Measurements from ENCODE around the gene RBMS3. TPM values are rescaled to one million over a fixed set of nuclear protein-coding genes. Genes with fewer than 3 reads are reported as not detected.

RBMS3 gene
- total RNA-seq, 1 experiment from 2014 or later = 0.42 TPM

DNA sequence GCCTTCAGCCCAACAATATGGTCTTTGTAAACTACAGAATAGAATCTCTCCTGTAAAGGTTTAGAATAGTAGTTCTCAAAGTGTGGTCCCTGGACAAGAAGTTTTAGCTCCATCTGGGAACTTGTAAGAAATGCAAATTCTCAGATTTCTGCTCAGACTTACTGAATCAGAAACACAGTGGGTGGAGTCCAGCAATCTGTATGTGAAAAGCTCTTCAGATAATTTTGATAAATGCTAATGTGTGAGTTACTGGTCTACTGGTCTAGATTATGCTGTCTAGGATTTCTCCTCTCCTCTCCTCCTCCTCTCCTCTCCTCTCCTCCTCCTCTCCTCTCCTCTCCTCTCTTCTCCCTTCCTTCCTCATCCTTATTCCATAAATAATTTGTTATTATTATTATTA, 57.5 kb downstream of the RBMS3 start (continued):
- TF ChIP-seq, protein P1, sequence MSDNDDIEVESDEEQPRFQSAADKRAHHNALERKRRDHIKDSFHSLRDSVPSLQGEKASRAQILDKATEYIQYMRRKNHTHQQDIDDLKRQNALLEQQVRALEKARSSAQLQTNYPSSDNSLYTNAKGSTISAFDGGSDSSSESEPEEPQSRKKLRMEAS (IDR thresholded peaks at IDR 0.05) = no peak
- no peak for TF ChIP-seq CEBPB (IDR thresholded peaks at IDR 0.05; ENCODE audit: low read depth)
- no peak for TF ChIP-seq POLR2A (IDR thresholded peaks at IDR 0.05; ENCODE audit: borderline replicate concordance, extremely low read depth, insufficient read depth, insufficient read length)
- TF ChIP-seq, protein P2, sequence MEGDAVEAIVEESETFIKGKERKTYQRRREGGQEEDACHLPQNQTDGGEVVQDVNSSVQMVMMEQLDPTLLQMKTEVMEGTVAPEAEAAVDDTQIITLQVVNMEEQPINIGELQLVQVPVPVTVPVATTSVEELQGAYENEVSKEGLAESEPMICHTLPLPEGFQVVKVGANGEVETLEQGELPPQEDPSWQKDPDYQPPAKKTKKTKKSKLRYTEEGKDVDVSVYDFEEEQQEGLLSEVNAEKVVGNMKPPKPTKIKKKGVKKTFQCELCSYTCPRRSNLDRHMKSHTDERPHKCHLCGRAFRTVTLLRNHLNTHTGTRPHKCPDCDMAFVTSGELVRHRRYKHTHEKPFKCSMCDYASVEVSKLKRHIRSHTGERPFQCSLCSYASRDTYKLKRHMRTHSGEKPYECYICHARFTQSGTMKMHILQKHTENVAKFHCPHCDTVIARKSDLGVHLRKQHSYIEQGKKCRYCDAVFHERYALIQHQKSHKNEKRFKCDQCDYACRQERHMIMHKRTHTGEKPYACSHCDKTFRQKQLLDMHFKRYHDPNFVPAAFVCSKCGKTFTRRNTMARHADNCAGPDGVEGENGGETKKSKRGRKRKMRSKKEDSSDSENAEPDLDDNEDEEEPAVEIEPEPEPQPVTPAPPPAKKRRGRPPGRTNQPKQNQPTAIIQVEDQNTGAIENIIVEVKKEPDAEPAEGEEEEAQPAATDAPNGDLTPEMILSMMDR (IDR thresholded peaks at IDR 0.05 in 2 of 3, conservative IDR thresholded peaks at IDR 0.05 in 1 of 3; ENCODE audit: borderline replicate concordance in 1 of 3, insufficient read depth in 1 of 3, low read depth in 2 of 3, low read length in 2 of 3) = no peak
- no peak for TF ChIP-seq POLR2AphosphoS5 (IDR thresholded peaks at IDR 0.05; ENCODE audit: low read depth, low read length)
- no peak for TF ChIP-seq YY1 (IDR thresholded peaks at IDR 0.05; ENCODE audit: extremely low read depth, insufficient replicate concordance, low read depth, low read length)
- TF ChIP-seq, protein P3, sequence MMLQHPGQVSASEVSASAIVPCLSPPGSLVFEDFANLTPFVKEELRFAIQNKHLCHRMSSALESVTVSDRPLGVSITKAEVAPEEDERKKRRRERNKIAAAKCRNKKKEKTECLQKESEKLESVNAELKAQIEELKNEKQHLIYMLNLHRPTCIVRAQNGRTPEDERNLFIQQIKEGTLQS (IDR thresholded peaks at IDR 0.05) = no peak

DNA sequence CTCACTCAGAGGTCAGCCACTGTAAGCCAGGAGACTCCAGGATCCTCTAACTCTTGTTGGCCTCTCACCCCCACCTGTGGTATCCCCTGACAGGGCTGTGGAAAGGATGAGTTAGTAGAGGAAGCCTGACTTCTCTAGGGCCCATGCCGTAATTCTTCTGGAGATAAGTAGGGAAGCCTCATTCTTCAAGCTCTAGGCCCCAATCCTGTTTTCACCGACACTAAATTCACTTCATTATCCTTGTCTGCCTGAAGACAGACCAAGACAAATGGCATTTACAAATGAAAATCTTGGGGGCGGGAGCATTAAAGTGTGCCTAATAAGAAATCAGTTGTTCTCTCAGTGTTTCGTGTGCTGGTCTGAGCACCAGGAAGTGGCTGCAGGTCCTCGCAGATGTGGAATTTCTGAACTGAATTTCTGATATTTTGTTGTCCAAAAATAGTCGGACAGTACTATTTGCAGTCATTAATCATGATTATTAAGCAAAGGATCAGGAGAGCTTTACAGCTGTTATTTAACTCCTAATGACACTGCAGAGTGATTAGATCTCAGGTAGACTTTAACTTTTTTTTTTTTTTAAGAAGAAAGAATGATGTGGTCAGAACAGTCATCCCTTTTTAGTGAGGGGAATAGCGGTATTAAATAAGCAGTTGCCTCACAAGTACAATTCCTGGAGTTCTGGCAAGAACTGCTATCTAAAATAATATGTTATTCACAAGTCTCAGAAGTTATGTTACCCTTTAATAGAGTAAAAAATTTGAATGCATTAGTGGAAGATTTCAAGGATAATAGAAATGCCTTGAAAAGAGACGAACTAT, 58.4 kb downstream of the RBMS3 start:
- H3K4me3 ChIP-seq (replicated peaks in 1 of 2; ENCODE audit: low read depth in 1 of 2, low read length in 2 of 2) = no peak overlapping the region
- no TSS peak for BruUV-seq (replicated peaks)
- RAD21 ChIA-PET (ENCODE audit: low non-redundant PET in 1 of 2, low total read pairs in 2 of 2, uncharacterized antibody in 2 of 2, unreplicated experiment in 2 of 2) = no interaction called here
- DNase-seq (ENCODE audit: low read depth, low spot score) = no peak
- POLR2A ChIA-PET = no interaction called here
- no peaks in the 10 kb centered on the region for H4K20me1 ChIP-seq (ENCODE audit: insufficient read depth)
- no peak overlapping the region for H2AFZ ChIP-seq (ENCODE audit: low read depth, low read length, poor library complexity, severe bottlenecking)
- intact Hi-C loops (cut with micrococcal nuclease) = no loop called here
- no peak for ATAC-seq
- TF ChIP-seq, protein P4, sequence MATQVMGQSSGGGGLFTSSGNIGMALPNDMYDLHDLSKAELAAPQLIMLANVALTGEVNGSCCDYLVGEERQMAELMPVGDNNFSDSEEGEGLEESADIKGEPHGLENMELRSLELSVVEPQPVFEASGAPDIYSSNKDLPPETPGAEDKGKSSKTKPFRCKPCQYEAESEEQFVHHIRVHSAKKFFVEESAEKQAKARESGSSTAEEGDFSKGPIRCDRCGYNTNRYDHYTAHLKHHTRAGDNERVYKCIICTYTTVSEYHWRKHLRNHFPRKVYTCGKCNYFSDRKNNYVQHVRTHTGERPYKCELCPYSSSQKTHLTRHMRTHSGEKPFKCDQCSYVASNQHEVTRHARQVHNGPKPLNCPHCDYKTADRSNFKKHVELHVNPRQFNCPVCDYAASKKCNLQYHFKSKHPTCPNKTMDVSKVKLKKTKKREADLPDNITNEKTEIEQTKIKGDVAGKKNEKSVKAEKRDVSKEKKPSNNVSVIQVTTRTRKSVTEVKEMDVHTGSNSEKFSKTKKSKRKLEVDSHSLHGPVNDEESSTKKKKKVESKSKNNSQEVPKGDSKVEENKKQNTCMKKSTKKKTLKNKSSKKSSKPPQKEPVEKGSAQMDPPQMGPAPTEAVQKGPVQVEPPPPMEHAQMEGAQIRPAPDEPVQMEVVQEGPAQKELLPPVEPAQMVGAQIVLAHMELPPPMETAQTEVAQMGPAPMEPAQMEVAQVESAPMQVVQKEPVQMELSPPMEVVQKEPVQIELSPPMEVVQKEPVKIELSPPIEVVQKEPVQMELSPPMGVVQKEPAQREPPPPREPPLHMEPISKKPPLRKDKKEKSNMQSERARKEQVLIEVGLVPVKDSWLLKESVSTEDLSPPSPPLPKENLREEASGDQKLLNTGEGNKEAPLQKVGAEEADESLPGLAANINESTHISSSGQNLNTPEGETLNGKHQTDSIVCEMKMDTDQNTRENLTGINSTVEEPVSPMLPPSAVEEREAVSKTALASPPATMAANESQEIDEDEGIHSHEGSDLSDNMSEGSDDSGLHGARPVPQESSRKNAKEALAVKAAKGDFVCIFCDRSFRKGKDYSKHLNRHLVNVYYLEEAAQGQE (IDR thresholded peaks at IDR 0.05; ENCODE audit: low read depth) = no peak
- TF ChIP-seq CEBPB (IDR thresholded peaks at IDR 0.05; ENCODE audit: low read depth) (no peak), POLR2AphosphoS5 (IDR thresholded peaks at IDR 0.05; ENCODE audit: low read depth, low read length) (no peak), CBX3 (IDR thresholded peaks at IDR 0.05; ENCODE audit: low read depth) (no peak)
- H3K9me2 ChIP-seq (ENCODE audit: insufficient read depth) = no peaks in the 10 kb centered on the region
- H3K27ac ChIP-seq (ENCODE audit: low read depth, low read length) = no peak overlapping the region
- H3K9ac ChIP-seq (ENCODE audit: low read length) = no peak overlapping the region
- H3K4me2 ChIP-seq (ENCODE audit: low read length) = no peak overlapping the region
- CTCF ChIA-PET = no interaction called here
- H3K9me3 ChIP-seq (ENCODE audit: control insufficient read depth in 1 of 2, insufficient read depth in 1 of 2, low read depth in 1 of 2, low read length in 2 of 2) = no peaks in the 10 kb centered on the region
- peaks cover 0 to 8% of the 10 kb centered on the region in 2 experiments; a peak in 1 of 4 replicates for H3K4me1 ChIP-seq (ENCODE audit: control insufficient read depth in 1 of 2, insufficient read depth in 2 of 2, low read length in 2 of 2)
- H3K36me3 ChIP-seq (ENCODE audit: control insufficient read depth in 1 of 2, insufficient read depth in 2 of 2, low read length in 2 of 2) = no peaks in the 10 kb centered on the region
- H3K79me2 ChIP-seq (ENCODE audit: insufficient read depth, low read length) = no peaks in the 10 kb centered on the region
- H3K27me3 ChIP-seq (ENCODE audit: insufficient read depth, low read length) = peaks cover 3% of the 10 kb centered on the region; the same call in 1 of the 2 replicates

All from HCT116 (cell line).